Hepatocyte (in vitro differentiated cells): ENCODE data around the gene OSBPL10. TPM values are rescaled to one million over a fixed set of nuclear protein-coding genes. Genes with fewer than 3 reads are reported as not detected.

Experiments used
- DNase-seq: peaks from one replicate; pipeline ENCODE4 v3.0.0-alpha.2; 2016; ENCODE audit warnings: low spot score
- H2AFZ ChIP-seq: fragments of 200-600 bp; sonication (generic); 2 replicates; pipeline ENCODE4 v1.6.0; 2016; ENCODE audit warnings: antibody characterized with exemption, mild to moderate bottlenecking
- H3K27ac ChIP-seq: fragments of 200-600 bp; sonication (generic); 2 replicates; pipeline ENCODE4 v1.5.1; 2016; ENCODE audit warnings: mild to moderate bottlenecking
- H3K27me3 ChIP-seq: fragments of 200-600 bp; sonication (generic); 2 replicates; pipeline ENCODE4 v1.6.1; 2016
- H3K36me3 ChIP-seq: fragments of 200-600 bp; sonication (generic); replicated peaks from 2 replicates; pipeline ENCODE4 v1.5.1; 2016; ENCODE audit warnings: low read depth; ENCODE audit not compliant: insufficient read depth
- H3K4me1 ChIP-seq: fragments of 200-600 bp; sonication (generic); 2 replicates; pipeline ENCODE4 v1.5.1; 2016; ENCODE audit warnings: mild to moderate bottlenecking, moderate library complexity; ENCODE audit not compliant: insufficient read depth
- H3K4me2 ChIP-seq: fragments of 200-600 bp; sonication (generic); 2 replicates; pipeline ENCODE4 v1.6.0; 2016
- H3K4me3 ChIP-seq: fragments of 200-600 bp; sonication (generic); 2 replicates; pipeline ENCODE4 v1.5.1; 2016; ENCODE audit warnings: mild to moderate bottlenecking
- H3K79me2 ChIP-seq: fragments of 200-600 bp; sonication (generic); 2 replicates; pipeline ENCODE4 v1.6.0; 2017; ENCODE audit warnings: mild to moderate bottlenecking
- H3K9me2 ChIP-seq: fragments of 200-600 bp; sonication (generic); replicated peaks from 2 replicates; pipeline ENCODE4 v1.6.0; 2017; ENCODE audit warnings: mild to moderate bottlenecking; ENCODE audit not compliant: insufficient read depth
- H3K9me3 ChIP-seq: fragments of 200-600 bp; sonication (generic); 2 replicates; pipeline ENCODE4 v1.5.1; 2016; ENCODE audit warnings: low read depth, mild to moderate bottlenecking
- H4K20me1 ChIP-seq: fragments of 200-600 bp; sonication (generic); 2 replicates; pipeline ENCODE4 v1.6.0; 2016; ENCODE audit warnings: mild to moderate bottlenecking; ENCODE audit not compliant: insufficient read depth, poor library complexity, severe bottlenecking
- EZH2 ChIP-seq: fragments of 200-600 bp; sonication (generic); IDR thresholded peaks from 2 replicates; pipeline ENCODE4 v1.6.1; 2016; ENCODE audit warnings: antibody characterized with exemption, mild to moderate bottlenecking, borderline replicate concordance
- EZH2phosphoT487 ChIP-seq: fragments of 200-600 bp; sonication (generic); IDR thresholded peaks from one replicate; pipeline ENCODE4 v1.6.1; 2018; ENCODE audit warnings: antibody characterized with exemption, mild to moderate bottlenecking, low read depth, moderate library complexity; ENCODE audit not compliant: unreplicated experiment, severe bottlenecking
- WGBS: methylation state at CpG from one replicate; pipeline ENCODE4 v1.1.6; 2016; ENCODE audit warnings: low lambda C conversion rate; ENCODE audit errors: missing lambda C conversion rate; 5-methylcytosine and 5-hydroxymethylcytosine counted together
- polyA plus RNA-seq: library from polyadenylated mRNA; unstranded; fragments of >200 nt; fragmentation: Nextera tagmentation; extraction: Ambion mirVana; gene quantifications from 2 replicates; pipeline ENCODE4 v1.2.1, GENCODE V29; 2016
- total RNA-seq: library from RNA; depleted of rRNA; stranded (reverse); fragments of >200 nt; gene quantifications from 2 replicates; pipeline ENCODE4 v1.2.3, GENCODE V29; 2014
- TF ChIP-seq, protein P1 (sequence below): fragments of 200-600 bp; sonication (generic); IDR thresholded peaks from 2 replicates; pipeline ENCODE4 v1.5.1; 2016; ENCODE audit warnings: antibody characterized with exemption, mild to moderate bottlenecking; ENCODE audit not compliant: poor library complexity

OSBPL10 gene
- total and polyA plus RNA-seq, 2 experiments from 2014 or later, result 18.2 to 32.8 TPM

DNA sequence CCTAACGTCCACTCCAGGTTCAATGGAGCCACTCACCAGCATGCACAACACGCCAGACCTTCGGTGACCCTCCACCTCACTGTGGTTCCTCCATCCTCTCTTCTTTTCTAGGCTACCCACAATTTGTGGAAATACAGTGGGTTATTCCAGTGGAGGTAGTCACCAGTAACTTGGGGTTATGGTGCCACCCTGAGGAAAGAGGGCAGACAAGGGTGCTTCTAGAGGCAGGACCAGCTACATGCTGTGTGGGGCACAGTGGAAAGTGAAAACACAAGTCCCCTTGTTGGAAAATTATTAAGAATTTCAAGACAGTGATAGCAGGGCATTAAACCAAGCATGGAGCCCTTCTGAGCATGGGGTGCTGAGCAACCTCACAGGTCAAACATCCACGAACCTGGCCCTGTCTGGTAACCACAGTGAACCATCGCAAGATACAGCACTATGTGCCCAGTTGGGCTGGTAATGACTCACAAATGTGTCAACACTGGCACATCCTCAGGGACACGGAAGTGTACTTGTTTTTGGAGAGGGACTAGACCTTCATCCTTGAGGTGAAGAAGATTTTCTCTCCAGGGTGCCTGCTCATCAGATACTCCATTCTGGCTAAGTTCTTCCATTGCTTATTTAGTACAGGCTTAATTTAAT, 281.6 kb downstream of the OSBPL10 start:
- H4K20me1 ChIP-seq, result no peaks in the 10 kb centered on the region
- DNase-seq, result no peak
- no peak overlapping the region for H3K4me3 ChIP-seq
- no peaks in the 10 kb centered on the region for H3K27me3 ChIP-seq
- no peak overlapping the region for H3K4me2 ChIP-seq
- H3K79me2 ChIP-seq, result no peaks in the 10 kb centered on the region
- H3K9me3 ChIP-seq, result no peaks in the 10 kb centered on the region
- no peaks in the 10 kb centered on the region for H3K9me2 ChIP-seq
- no peak overlapping the region for H2AFZ ChIP-seq
- no peak for TF ChIP-seq EZH2phosphoT487
- TF ChIP-seq, protein P1, sequence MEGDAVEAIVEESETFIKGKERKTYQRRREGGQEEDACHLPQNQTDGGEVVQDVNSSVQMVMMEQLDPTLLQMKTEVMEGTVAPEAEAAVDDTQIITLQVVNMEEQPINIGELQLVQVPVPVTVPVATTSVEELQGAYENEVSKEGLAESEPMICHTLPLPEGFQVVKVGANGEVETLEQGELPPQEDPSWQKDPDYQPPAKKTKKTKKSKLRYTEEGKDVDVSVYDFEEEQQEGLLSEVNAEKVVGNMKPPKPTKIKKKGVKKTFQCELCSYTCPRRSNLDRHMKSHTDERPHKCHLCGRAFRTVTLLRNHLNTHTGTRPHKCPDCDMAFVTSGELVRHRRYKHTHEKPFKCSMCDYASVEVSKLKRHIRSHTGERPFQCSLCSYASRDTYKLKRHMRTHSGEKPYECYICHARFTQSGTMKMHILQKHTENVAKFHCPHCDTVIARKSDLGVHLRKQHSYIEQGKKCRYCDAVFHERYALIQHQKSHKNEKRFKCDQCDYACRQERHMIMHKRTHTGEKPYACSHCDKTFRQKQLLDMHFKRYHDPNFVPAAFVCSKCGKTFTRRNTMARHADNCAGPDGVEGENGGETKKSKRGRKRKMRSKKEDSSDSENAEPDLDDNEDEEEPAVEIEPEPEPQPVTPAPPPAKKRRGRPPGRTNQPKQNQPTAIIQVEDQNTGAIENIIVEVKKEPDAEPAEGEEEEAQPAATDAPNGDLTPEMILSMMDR, result no peak
- no peak for TF ChIP-seq EZH2
- H3K4me1 ChIP-seq, result peaks cover 4% of the 10 kb centered on the region
- WGBS, result 89% methylated on average over 6 of the region's 6 CpGs
- no peaks in the 10 kb centered on the region for H3K36me3 ChIP-seq
- H3K27ac ChIP-seq, result no peak overlapping the region

GRCh38 chr3:31696815-31697548, 284.1 kb downstream of the OSBPL10 start:
- Histone ChIP-seq H3K9me3 (no peaks in the 10 kb centered on the region), H2AFZ (no peak overlapping the region), H3K4me1 (no peaks in the 10 kb centered on the region), H3K27ac (no peak overlapping the region), H3K36me3 (no peaks in the 10 kb centered on the region), H3K27me3 (no peaks in the 10 kb centered on the region), H3K79me2 (no peaks in the 10 kb centered on the region), H3K4me2 (no peak overlapping the region), H3K4me3 (no peak overlapping the region), H4K20me1 (no peaks in the 10 kb centered on the region), H3K9me2 (no peaks in the 10 kb centered on the region)
- no peak for DNase-seq
- 96% methylated on average over 6 of the region's 6 CpGs for WGBS
- no peak for TF ChIP-seq EZH2phosphoT487
- TF ChIP-seq, protein P1, result no peak
- TF ChIP-seq EZH2, result no peak

GRCh38 chr3:31696009-31696297, 285.1 kb downstream of the OSBPL10 start:
- Histone ChIP-seq H3K4me1 (no peaks in the 10 kb centered on the region), H3K36me3 (no peaks in the 10 kb centered on the region), H4K20me1 (no peaks in the 10 kb centered on the region), H3K27ac (no peak overlapping the region), H3K9me3 (no peaks in the 10 kb centered on the region), H3K4me3 (no peak overlapping the region), H3K9me2 (no peaks in the 10 kb centered on the region), H3K79me2 (no peaks in the 10 kb centered on the region), H3K27me3 (no peaks in the 10 kb centered on the region), H2AFZ (no peak overlapping the region), H3K4me2 (no peak overlapping the region)
- DNase-seq, result no peak
- TF ChIP-seq, protein P1, result no peak
- TF ChIP-seq EZH2 (no peak), EZH2phosphoT487 (no peak)
